A673 (cell line): ENCODE results near the gene SF3B3.

Experiments
- CTCF ChIP-seq: fragments of 300-800, 200-600 bp; sonication (generic); conservative IDR thresholded peaks from 2 replicates; pipeline ENCODE4 v1.5.1; 2017; ENCODE audit warnings: low read depth, mild to moderate bottlenecking, antibody characterized with exemption, low read length, moderate library complexity, mixed read lengths
- EZH2 ChIP-seq: fragments of 200-600 bp; sonication (generic); IDR thresholded peaks from 2 replicates; pipeline ENCODE4 v1.6.1; 2017; ENCODE audit warnings: borderline replicate concordance, low read depth, mild to moderate bottlenecking, mixed read lengths, antibody characterized with exemption, low read length; ENCODE audit not compliant: poor library complexity, severe bottlenecking

GRCh38 chr16:70523743-70524398 lies at the start of gene SF3B3:
- TF ChIP-seq CTCF (no peak), EZH2 (no peak)
